GM19351 (cell line): ENCODE results near the gene SOCS3.

Source experiments
- ATAC-seq: cut with Tn5 transposase; IDR thresholded peaks from one replicate; pipeline ENCODE4 v1.9.1; 2021; ENCODE audit warnings: mild to moderate bottlenecking, moderate library complexity; ENCODE audit not compliant: unreplicated experiment

Gene SOCS3

DNA sequence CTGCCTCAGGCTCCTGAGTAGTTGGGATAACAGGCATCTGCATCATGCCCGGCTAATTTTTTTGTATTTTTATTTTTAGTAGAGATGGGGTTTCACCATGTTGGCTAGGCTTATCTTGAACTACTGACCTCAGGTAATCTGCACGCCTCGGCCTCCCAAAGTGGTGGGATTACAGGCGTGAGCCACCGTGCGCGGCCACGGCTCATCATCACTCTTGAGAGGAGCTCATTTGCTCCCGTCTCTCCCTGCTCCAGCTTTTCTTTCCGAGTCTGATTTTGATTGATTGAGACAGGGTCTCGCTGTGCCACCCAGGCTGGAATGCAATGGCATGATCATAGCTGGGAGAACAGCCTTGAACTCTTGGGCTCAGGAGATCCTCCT lies 31.2 kb upstream of the SOCS3 start:
- ATAC-seq, result no peak

DNA sequence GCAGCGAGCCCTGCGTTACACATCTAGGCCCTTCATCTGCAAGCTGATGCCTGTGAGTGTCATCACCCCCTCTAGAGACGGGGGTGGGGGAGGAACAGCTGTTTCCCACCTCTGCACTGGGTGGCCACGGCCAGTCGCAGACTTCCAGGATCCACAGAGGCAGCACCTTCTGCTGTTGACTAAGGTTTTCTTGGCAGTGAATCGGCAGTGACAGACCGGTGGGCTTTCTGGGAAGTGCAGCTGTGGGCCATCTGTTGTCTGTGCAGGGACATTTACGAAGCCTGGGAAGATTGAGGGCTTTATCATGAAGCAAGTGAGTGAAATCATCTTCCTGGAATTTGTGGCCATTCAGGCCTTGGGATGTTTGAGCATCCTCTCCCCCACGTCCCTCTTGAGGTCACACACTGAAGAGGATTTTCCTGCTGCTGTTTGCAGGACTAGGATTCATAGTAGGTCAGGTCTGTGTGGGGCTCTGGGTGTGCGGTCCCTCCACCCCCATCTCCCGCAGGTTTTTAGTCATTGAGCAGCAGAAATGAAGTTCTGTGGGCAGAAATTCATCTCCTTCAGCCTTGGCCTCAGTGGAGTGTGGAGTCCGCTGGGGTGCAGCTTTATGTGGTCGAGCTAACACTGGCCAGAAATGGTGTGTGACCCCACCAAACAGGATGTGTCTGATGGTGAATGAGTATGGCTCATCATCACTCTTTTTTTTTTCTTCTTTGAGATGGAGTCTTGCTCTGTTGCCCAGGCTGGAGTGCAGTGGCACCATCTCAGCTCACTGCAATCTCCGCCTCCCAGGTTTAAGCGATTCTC lies 30.6 kb upstream of the SOCS3 start:
- no peak for ATAC-seq

DNA sequence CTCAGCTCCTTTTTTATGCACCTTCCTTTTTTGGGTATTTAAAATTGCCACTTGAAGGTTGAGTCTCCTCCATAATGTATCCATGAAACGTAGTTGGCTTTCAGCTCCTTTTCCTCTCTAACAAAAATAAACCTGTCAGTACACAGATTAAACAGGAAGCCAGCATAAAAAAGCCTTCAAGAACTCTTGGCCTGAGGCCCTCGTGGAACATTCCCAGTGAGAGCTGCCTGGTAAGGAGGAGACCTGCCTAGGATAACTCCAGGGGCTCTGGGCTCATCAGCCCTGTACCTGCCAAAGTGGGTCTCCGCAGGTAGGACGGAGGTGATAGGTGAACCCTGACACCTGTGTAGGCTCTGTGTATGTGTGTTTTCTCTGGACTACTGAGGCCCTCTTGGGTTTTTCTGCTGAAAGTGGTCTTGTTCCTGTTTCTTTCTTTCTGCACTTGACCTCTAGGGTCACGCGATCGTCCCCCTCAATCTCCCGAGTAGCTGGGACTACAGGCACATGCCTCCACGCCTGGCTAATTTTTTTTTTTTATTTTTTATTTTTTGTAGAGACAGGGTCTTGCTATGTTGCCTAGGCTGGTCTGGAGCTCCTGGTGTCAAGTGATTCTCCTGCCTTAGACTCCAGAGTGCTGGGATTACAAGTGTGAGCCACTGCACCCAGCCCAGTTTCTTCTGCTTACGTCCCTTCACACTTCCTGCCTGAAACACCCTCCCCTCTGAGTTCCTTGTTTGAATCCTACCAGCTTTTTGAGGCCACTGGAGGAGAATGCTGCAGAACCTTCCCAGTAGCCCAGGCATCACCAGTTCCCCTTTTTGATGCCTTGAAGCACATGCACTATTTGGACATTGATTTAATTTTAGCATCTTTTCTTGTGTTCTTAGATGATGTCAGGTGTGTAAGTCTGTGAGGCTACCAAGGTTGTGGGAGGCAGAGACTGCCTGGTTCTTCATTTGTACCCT lies 28.4 kb upstream of the SOCS3 start:
- ATAC-seq, result peak; percentile 37

DNA sequence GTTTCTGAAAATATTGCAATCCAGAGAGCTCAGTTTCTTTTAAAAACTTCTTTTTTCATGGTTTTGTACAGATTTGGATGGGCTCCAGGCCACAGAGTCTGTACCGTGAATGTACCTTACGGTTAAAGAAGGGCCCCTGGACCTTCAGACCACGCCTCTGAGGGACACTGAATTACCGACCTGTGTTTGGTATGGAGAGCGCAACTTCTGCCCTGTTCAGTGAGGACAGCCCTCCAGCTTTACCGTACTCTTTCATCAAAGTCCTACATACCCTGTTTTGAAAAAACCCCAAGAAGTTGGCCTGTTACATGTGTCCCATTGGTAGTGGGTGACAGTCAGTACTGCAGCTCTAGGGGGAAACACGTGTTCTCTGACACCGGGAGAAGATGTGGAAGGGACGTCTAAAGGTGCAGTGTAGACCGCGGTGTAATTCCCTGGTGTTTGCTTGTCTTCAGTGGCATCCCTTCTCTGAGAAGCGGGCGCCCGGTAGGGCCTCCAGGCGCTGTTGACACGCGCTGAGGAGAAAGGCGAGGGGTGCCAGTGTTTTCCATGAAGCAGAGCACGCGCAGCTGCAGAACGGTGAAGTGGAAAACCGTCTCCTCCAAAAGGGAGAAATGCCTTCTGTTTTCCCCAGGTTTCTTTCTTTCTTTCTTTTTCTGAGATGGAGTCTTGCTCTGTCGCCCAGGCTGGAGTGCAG lies 24.8 kb upstream of the SOCS3 start:
- no peak for ATAC-seq

DNA sequence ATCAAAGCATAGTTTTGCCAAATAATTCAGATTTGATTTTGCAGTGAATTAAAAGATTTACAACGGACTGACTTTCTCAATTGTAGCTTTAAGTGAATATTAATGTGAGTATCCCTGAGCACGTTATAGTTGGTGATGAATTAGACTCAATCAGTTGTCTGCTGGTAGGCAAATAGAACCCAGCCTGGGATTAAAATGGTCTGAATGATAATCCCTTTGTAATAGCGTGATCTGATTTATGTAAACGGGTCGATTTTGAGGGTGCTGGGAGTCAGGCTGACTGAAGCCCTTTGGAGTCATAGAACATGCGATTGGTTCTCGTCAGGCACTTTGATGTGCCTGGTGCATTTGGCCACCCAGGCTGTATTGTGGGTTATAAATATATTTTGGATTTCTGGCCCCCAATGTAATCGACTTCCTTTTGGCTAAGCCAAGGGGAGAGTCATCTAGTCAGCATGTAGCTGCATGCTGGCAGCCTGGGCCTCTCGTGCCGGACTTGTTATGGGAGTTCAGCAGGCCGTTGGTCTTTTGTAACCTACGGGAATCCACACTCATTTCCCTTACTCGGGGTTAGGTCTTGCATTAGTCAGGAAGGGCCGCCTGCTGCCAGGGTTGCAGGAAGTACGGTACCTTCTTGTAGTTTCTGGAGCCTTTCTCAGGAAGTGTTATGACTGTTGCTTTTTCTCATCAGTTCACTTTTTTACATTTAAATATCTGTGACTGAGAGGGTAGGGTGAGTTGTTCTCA lies 24.0 kb upstream of the SOCS3 start:
- ATAC-seq, result no peak

DNA sequence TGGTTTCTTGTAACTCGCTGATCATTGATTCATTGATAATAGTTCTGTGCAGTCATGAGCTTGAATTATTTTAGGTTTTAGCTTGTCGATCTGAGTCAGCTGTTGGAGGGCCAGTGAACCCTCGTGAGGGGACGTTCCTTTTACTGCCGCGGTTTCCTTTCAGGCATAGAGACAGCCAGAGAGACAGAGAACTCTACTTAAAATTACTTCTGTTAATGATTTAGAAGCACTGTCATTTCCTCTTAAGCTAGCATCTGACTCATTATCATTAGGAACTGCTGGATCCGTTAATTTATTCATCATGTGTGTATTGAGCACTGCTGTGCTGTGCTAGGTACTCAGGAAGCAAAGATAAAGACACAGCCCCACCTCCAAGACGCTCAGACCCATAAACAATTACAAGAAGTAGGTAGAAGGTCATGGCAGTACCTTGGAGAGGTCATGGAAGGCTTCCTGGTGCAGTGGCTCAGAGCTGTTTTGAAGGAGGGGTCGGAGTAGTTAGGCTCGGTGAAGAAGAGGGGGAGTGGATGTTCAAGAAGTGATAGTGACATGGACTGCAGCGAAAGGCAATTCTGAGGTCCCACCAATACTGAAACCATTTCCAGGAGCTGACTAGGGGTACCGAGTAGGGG lies 21.8 kb upstream of the SOCS3 start:
- no peak for ATAC-seq

DNA sequence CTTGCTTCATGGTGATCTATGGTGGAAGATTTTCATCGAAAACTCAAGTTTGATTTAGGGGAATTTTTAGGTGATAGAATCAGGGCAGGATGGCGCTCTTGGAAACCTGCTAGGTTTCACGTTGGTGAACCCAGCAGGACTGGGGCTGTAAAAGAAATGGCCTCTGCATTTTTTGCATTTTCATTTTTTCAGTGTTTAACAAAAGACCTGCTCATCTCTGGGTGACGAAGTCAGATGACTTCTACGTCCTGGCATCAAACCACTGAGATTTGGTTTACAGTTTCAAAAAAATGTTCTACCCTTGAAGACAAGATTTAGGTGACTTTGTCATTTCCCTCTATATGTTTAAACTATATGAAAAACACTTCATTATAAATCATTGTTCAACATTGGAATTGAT lies 20.5 kb upstream of the SOCS3 start:
- ATAC-seq, result no peak

DNA sequence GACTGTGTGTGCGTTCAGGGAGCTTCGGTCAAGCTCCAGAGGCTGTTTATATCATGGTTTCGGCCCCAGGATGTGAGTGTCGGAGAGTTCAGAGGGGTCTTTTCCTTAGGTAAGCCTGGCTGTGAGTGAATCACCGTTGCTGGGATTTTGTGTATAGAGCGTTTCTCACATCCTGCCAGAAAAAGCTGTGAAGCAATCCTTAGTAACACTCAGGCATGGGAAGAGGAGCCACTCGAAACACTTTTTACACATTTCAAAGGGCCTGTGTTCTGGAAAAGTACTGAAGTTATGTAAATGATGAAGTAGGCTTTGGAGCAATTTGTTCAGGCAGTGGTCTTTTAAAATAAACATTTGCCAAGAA lies 19.2 kb upstream of the SOCS3 start:
- no peak for ATAC-seq

DNA sequence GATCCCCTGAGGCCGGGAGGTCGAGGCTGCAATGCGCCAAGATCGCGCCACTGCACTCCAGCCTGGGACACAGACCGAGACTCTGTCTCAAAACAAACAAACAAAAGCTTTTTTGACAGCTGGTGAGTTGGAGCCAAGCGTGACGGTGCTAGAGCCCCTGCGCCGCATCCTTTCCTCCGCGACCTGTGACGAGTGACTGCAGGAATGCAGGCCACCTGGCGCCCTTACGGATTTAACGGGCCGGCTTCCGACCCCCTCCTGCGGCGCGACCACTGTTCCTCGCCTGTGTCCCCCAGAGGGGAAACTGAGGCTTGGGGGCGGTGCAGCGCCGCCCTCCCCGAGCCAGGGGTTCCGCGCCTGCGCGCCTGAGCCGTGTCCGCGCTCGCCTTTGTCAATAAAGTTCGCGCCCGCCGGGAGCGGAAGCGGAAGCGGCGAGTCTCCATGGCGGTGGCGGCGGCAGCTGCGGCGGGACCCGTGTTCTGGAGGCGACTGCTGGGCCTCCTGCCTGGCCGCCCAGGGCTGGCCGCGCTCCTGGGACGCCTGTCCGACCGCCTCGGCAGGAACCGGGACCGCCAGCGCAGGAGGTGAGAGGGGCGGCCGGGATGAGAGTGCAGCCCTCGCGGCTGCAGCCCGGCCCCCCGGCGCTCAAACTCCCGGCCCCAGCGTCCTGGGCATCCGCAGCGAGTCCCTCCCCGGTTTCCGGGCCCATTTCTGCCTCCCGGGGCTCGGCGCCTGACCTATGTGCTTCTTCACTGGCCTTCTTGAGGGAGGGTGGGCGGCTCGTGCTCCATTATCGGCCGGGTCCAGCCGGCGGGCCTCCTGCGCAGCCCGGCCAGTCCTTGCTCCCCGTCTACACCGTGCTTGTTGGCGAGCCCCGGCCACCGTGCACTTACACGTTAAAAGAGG lies 18.6 kb upstream of the SOCS3 start, which contains the start of gene PGS1:
PGS1 (plus strand) TSS at position 425 of the 906 bp plus-strand sequence; CDS start at position 442, 17 bp downstream.
- ATAC-seq, result peak; percentile 48

DNA sequence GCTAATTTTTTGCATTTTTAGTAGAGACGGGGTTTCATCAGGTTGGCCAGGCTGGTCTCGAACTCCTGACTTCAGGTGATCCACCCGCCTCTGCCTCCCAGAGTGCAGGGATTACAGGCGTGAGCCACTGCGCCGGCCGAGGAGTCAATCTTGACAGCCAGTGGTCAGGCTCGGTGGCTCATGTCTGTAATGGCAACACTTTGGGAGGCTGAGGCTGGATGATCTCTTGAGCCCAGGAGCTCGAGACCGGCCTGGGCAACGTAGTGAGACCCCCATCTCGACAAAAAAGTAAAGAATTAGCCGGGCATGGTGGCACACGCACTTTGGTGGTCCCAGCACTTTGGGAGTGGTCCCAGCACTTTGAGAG lies 18.0 kb upstream of the SOCS3 start:
- ATAC-seq, result no peak

DNA sequence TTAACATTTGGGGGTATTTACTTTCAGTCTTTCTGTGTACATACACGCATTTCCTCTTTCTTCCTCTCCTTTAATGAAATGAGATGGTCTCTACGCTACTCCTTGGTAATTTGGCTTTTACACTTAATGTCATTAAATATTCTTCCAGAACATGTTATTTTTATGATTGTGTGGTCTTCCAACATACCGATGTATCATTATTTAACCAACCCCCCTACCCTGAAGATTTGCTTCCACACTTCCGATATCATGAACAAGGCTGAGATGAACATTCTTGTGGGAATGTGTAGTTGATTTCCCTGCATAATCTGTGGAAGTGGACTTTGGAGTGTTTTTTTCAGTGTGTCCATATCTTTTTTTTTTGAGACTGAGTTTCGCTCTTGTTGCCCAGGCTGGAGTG lies 16.3 kb upstream of the SOCS3 start:
- no peak for ATAC-seq

DNA sequence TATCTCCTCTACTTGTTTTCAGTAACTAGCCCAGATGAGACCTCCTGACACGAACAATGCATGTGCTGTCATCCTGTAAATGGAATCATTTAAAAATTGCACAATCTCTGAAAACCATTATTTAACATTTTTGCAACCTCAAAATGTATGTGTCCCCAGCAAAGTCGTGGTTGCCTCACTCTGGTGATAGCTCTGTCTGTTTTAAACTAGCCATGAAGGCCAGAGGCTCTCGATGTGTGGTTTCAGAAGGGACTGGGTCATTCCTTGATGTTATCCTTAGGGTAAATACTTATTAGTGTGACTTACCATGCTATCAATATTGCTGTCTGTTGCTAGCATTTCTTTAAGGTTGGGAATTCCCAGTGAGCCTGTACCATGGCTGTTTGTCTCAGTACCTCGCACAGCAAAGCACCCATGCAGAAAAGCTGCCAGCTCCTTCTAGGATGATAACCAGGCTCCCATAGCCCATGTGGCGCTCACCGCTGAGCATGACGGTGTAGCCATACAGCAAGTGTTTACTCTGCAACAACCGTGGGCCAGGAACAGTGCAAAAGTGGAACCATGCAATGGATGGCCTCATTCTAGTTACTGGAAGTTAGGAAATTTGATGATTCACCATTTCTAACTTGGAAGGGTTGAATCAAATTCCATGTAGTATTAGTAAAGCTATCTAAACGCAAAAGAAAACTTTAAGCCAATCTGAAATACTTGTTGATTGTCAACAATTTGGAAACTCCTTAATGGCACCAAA lies 15.7 kb upstream of the SOCS3 start:
- no peak for ATAC-seq

DNA sequence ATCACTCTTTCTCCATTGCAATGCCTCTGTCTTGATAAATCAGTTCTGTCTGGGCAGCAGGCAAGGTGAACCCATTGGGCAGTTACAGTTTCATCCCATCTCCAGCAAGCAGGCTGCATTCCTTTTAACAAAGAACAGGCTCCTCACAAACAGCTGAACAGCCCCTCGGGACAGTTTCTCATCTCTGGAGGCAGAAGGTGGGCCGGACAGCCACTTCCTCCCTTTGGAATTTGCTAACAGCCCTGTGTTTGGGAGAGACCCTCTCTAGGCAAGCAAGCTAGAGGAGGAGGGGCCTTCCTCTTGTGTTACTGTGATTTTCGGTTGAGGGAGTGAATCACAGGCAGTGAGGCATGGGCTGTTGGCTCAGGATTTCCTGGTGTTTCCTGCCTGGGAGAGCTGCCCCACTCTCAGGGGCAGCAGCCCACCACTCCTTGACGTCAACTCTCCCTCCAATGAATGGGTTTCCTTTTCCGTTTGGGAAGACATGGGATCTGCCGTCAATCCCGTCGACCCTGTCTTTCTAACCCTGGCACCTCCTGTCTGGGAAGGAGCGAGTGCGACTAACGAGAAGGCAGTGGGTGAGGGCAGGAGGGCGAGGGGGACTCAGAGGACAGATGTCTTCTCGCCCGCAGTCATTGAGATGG lies 14.9 kb upstream of the SOCS3 start:
- ATAC-seq, result no peak

DNA sequence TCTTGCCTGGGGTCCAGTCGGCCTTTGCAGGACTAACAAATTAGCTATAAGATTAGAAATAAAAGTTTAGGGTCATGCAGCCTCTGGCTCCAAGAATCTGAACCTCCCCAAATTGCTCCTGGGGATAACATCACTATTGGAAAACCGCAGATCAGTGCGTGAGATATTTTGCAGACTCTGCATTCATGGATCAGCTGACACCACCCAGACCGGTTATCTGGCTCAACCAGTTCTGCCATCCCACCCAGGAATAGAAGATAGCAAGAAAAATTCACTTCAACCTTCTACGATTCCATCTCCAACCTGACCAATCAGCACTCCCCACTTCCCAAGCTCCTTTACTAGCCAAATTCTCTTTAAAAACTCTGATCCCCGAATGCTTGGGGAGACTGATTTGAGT lies 14.3 kb upstream of the SOCS3 start:
- ATAC-seq, result no peak

DNA sequence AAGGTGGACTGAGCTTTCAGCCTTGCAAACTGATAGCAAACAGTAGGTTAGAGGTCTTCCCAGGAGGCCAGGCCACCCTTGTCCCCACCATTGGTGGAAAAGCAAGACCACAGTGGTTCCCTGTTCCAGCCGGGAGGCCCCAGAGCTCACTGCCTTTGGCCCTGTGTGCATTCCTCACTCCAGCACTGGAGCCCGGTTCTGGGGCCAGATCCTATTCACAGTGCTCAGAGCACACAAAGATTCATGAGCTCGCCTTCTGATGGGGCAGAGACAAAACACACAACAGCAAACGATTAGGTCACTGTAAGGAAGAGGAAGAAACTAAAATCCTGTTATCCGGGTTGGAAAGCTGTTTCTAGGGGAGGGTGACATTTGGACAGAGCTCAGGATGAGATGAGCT lies 13.0 kb upstream of the SOCS3 start:
- ATAC-seq, result no peak

DNA sequence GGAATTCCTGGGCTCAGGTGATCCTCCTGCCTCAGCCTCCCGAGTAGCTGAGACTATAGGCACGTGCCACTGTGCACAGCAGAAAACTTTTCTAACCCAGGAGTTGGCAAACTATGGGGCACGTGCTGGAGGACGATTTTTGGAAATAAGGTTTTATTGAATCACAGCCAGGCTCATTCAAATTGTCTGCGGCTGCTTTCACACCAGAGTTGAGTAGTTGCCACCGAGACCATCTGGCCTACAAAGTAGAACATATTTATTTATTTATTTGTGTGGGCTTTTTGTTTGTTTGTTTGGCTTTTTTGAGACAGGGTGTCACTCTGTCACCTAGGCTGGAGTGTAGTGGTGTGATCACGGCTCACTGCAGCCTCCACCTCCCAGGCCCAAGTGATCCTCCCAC lies 11.2 kb upstream of the SOCS3 start:
- no peak for ATAC-seq

DNA sequence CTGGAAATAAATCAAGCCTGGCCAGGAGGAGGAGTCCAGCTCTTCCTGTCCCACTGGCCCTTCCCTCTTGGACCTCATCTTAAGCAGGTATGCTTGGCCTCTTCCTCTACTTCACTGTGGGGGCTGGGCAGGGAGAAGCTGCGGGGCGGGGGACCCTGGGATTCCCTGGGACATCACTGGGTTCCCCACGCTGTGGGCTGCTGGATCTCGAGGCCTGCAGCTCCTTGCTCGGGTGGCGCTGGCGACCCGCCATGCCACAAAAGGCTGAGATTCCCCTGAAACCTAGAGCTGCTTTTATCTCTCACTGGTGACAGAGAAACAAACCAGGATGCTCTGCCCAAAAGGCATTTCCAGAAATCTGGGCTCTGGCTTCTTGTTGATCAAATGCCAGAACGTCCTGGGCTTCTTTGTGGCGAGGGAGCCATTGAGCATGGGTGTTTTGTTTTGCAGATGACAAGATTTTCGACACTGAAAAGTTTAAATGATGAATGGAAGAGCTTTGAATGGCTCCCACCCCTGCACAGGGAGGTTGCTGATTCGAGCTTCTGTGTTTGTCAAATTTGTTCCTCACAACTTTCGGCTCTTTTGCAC lies 10.0 kb upstream of the SOCS3 start:
- no peak for ATAC-seq
